HG03060 (cell line): Measurements from ENCODE around the gene P2RY11.

Experiments used
- ATAC-seq: cut with Tn5 transposase; IDR thresholded peaks from one replicate; pipeline ENCODE4 v1.9.1; 2021; ENCODE audit warnings: low read depth, moderate number of reproducible peaks; ENCODE audit not compliant: unreplicated experiment

Gene P2RY11

DNA sequence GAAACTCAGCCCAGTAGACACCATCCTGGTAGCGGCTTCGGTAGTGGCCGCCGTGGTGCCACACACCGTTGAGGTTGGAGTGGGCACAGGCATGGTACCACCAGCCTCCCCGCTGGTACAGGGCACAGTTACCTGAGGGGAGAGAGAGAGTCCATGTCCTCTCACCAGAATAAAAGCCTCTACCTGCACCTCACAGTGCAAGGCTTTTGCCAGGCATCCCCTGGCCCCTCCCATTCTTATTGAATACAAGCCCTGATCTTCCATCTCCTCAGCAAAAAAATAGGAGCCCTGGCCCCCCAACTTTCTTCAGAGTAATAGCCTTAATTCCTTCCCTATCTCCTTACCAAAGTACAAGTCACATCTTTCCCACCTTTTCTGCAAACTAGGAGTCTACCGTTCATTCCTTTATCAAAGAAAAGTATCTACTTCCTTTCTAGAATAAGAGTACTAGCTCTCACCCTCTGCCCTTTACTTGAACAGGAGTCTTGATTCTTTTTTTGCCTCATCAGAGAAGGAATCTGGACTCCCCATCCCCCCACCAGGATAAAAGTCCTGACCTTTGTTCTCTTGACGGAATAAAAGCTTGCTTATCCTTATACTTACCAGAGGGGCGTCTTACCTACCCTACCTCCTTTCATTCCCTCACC is 18.7 kb upstream of the P2RY11 start:
- ATAC-seq: no peak

DNA sequence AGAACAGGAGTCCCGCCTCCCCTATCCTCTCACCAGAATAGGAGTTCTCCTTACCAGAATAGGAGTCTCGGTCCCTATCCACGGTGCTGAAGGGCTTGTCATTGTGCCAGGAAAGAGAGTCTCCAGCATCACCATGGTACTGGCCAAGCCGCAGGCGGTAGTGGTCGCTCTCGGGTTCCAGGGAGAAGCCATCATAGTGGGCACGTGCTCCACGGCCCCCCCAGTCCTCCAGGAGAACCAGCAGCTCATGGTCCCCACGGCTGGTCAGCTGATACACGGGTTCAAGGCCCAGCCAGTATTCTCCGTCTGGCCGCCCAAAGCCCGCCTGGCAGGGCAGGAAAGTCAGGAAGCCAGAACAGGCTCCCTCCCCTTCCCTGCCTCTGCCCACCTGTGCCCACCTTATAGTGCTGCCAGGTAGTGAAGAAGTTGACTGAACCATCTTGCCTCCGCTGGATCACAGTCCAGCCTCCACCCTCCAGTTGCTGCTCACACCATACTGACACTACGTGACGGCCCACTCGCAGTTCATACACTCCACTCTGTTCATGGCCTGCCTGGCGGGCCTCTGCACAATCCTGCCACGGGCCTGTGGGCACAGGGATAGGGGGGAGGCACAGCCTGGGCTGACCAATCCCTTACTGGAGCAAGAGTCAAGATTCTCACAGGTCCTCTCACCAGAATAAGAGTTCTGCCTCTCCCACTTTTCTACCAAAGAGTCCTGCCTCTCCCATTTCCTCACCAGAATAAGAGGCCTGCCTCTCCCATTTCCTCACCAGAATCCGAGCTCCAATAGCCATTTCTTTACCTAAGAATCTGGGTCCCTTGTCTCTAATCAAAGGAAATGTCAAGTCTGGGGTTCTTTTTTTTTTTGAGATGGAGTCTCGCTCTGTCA is 18.0 kb upstream of the P2RY11 start:
- no peak for ATAC-seq

DNA sequence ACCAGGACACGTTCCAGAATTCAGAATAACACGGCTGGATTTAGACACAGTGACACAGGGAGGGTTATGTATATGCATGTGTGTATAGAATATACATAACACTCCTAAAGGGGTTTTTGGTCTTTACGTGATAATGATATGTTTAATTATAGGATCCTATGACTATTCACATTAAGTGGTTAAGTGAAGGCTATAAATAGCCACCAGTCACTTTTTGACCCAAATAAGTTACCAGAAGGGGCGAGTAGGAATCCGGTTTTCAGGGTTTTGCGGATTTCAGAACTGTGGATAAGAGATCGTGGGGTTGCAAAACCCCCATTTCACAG is 15.9 kb upstream of the P2RY11 start:
- ATAC-seq: no peak

DNA sequence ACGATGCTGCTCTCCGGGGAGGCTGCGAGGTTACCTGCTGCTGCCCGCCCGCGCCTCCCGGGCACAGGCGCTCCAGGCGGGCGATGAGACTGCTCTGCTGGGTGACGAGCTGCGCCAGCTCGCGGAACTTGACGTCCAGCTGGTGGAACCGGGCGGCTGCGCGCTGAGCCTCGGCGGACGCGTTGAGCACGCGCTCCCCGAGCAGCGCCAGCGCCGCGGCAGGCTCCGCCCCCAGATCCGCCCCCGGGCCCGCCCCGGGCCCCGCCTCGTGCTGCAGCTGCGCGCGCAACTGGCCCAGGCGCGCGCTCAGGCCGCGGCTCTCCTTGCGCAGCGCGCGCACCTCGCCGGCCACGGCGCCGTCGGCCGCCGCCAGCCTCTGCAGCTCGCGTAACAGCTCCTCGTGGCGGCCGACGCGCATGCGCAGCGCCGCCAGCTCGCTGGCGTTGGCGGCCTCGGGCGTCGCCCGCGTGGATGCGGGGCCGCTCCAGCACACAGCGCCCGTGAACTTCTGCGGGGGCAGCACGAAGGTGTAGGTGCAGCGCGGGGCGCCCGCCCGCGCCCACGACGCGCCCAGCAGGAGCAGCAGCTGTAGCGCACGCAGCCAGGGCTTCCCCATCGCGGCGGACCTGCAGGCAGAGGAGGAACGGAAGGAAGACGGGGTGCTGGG is 15.4 kb upstream of the P2RY11 start:
- peak; percentile 59 for ATAC-seq

DNA sequence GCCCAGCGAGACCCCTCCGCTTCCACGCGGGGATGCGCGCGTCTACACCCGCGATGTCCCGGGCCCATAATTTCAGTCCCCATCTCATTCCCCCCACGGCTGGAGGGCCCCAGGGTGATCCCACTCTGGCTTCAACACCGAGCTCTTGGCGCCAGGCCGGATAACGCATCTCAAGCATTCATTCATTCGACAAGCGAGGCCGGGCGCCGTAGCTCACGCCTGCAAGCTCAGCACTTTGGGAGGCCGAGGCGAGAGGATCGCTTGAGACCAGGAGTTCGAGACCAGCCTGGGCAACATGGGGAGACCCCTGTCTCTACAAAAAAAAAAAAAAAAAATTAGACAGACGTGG is 14.9 kb upstream of the P2RY11 start:
- no peak for ATAC-seq

DNA sequence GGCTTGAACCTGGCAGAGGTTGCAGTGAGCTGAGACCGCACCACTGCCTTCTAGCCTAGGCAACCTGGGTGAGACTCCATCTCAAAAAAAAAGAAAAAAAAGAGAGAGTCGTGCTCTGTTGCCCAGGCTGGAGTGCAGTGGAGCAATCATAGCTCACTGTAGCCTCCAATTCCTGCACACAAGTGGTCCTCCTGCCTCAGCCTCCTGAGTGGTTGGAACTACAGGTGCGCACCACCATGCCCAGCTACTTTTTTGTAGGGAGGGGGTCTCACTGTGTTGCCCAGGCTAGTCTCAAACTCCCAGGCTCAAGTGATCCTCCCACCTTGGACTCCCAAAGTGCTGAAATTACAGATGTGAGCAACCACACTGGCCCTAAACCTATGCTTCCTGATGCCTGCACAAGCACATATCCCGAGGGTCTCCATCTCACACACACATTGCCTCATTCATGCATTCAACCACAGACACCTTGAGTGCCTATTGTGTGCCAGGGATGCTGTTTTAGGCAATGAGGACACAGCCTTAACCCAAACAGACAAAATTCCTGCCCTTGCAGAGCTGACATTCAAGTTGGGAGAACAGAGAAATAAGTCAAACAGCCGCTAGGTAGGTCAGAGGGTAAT is 11.2 kb upstream of the P2RY11 start:
- ATAC-seq: no peak

DNA sequence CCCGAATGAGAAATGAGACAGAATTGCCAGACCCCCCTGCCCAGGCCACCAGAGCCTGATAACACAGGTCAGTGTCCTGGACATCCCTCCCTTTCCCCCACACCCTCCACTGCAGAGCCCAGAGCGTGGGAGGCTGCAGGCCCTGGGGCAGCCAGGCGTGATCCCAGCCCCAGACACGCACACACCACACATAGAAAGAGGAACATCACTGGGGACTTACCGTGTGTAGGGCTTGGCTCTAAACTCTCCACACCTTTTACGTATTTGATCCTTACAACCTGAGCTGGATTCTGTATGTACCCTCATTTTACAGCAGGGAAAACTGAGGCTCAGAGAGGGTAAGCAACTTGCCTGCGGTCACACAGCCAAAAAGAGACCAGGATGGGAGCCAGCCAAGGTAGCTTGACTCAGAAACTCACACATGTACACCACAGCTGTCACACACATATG is 8.7 kb upstream of the P2RY11 start:
- no peak for ATAC-seq

DNA sequence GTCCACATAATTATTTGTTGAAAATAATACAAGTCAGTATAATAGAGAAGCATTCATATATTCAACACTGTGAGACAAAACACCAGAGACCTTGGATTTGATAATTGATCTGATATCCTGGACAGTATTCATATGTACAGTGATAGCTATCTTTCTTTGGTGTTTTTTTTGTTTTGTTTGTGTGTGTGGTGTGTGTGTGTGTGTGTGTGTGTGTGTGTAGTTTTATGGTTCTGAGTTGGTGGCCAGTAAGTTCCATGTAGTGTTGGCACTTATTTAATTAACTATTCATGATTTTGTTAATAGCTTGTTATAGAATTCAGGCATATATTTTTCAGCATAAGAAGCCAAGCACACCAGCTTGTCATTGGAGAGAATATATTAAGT is 7.4 kb upstream of the P2RY11 start:
- no peak for ATAC-seq

DNA sequence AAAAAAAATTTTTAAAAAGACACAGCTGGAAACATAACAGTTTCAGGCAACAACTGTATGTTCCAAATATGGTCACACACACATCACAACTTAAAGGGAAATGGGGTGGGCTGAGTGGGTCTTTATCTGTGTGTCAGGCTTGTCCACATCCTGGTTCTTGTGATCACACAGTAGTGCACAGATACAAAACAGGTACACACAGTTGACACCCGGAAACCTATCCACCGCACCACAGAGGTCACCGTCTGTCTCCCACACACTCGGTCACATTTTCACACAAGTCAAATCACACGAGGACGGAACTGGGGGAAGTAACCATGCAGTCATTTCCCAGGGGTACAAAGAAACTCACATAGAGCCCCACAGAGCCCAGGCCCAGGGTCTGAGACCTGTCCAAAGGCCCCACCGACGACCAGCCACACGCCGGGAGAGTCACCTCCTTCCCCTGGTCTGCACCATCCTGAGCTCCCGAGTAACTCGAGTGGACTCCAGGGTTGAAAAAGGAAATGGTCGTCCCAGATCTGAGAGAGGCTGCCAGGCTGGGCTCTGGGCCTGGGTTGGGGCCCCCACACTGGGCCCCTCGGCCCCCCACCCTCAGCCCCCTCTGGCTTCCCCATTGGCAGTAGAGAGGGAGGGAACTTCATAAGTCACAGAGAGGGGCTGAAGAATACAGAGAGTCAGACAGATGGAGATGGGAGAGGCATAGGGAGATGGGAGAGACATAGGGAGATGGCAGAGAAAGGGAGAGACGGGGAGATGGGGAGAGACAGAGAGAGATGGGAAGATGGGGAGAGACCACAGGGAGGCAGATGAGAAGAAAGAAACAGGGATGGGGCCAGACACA is 6.6 kb upstream of the P2RY11 start:
- peak; percentile 28 for ATAC-seq

DNA sequence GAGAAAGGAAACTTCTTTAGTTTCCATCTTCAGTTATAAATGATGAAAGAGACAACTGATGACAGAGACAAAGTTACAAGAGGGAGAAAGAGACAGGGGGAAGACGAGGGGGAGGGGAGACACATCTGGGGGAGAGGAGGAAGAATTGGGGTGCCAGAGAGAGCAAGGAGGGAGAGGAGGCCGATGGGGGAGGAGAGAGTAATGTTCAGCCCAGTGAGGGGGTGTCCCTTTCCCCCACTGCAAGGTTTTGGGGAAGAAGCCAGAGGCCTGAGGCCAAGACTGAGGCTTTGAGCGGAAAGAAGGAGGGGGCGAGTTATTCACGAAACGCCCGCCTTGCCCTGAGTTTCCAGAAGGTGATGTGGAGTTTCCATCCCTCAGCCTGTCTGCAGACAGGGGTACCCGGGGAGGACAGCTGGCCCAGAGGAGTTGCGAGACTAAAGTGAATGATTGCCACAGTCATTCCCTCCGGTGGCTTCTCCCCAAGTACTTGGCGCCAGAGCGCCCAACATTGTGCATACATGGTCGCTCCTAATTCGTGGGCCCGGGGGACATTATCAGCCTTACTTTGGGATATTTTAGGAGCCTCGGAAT is 5.9 kb upstream of the P2RY11 start:
- no peak for ATAC-seq

DNA sequence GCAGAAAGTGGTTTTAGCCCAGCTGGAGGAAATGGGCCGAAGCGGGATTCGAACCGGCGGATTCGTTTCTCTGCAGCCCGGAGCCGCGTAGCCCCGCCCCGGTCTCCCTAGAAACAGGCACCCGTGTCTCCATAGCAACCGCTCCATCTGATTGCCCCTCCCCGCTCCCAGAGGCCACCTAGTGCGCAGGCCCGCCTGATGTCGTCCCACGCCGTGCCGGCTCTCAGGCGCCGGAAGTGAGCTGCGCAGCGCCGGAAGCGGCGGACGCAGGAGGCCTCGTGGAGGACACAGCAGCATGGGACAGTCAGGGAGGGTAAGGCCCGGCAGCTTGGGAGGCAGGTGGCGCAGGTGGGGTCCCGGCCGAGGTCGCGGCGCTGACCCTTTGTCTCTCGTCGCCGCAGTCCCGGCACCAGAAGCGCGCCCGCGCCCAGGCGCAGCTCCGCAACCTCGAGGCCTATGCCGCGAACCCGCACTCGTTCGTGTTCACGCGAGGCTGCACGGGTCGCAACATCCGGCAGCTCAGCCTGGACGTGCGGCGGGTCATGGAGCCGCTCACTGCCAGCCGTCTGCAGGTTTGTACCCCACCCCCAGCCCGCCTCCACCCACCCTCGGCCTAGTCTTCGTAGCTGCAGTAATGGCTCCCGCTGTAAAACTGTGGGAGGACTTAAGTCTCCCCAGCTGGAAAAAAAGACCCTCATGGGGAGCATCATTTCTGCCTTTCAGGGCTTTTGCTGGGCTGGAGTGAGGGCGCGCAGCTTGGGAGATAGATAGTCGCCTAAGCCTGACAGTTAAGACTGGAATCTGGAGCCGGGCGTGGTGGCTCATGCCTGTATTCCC is 5.2 kb upstream of the P2RY11 start, which contains the start of gene PPAN:
TSS of gene PPAN (plus strand) at position 263 of the 837 bp plus-strand sequence. CDS start at position 296, 33 bp downstream.
- ATAC-seq: peak; percentile 32

DNA sequence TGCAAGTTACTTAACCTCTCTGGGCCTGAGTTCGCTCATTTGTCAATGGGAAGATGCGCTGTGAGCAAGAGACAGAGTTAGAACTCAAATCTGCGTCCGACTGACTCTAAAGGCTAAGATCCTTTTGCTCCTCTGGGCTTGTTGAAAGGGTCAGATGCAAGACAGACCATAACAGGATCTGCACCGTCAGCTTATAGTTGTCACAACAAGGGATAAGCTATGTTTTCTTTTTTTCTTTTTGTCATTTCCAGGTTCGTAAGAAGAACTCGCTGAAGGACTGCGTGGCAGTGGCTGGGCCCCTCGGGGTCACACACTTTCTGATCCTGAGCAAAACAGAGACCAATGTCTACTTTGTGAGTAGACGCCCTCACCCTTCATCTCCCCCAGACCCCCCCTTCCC is 4.2 kb upstream of the P2RY11 start:
- no peak for ATAC-seq

DNA sequence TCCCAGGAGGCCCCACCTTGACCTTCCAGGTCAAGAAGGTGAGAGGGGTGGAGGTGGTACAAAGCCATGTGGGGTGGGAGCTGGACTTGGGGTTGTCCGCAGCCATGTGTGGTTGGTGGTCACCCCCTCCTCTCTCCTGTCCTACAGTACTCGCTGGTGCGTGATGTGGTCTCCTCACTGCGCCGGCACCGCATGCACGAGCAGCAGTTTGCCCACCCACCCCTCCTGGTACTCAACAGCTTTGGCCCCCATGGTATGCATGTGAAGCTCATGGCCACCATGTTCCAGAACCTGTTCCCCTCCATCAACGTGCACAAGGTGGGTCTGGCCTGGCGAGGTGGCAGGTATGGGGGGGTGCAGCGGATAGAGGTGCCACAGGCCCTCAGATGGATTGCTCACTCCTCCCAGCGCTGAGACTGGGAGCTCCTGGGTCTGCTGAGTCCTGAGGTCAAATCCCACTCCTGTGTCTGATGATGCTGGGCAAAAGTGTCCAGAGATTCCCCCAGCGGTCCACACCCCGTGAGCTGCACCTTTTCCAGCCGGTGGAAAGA is 3.6 kb upstream of the P2RY11 start:
- ATAC-seq: no peak

DNA sequence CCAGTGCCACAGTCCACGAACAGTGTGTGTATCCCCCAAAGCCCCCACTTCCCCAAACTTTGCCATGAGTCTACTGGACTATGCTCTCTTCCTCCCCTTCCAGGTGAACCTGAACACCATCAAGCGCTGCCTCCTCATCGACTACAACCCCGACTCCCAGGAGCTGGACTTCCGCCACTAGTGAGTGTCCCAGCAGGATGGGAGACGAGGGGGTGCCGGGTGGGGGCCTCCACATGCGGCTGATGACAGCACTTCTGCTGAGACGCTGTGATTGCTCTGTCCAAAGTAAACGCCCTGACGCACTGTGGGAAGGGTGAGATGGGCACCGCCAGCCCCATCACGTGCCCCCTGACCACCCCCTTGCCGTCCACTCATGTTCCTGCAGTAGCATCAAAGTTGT is 2.0 kb upstream of the P2RY11 start:
- ATAC-seq: no peak

DNA sequence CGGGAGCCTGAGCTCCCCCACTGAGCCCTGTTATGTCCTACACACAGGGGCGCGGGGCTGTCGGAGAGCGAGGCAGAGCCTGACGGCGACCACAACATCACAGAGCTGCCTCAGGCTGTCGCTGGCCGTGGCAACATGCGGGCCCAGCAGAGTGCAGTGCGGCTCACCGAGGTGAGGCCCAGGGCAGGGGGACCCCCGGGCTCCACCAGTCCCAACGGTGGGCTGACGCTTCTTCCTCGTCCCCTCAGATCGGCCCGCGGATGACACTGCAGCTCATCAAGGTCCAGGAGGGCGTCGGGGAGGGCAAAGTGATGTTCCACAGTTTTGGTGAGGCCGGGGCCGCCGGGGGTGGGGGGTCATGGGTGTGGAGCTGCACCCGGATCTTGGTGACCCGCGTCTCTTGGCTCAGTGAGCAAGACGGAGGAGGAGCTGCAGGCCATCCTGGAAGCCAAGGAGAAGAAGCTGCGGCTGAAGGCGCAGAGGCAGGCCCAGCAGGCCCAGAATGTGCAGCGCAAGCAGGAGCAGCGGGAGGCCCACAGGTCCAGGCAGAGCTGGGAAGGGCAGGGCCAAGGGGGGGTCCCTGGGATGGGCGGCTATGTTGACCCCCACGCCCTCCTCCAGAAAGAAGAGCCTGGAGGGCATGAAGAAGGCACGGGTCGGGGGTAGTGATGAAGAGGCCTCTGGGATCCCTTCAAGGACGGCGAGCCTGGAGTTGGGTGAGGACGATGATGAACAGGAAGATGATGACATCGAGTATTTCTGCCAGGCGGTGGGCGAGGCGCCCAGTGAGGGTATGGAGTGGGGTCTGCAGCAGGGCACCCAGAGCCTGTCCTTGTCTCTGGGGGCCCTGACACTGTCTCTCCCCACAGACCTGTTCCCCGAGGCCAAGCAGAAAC is 1.2 kb upstream of the P2RY11 start:
- no peak for ATAC-seq

DNA sequence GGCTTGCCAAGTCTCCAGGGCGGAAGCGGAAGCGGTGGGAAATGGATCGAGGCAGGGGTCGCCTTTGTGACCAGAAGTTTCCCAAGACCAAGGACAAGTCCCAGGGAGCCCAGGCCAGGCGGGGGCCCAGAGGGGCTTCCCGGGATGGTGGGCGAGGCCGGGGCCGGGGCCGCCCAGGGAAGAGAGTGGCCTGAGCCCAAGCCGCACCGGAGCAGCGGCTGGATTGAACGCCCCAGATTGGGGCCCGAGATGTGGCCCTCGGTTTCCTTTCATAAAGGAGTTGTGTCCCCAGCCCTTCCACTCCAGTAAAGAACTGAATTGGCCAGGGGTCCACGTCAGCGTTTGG is 548 bp upstream of the P2RY11 start:
- no peak for ATAC-seq

DNA sequence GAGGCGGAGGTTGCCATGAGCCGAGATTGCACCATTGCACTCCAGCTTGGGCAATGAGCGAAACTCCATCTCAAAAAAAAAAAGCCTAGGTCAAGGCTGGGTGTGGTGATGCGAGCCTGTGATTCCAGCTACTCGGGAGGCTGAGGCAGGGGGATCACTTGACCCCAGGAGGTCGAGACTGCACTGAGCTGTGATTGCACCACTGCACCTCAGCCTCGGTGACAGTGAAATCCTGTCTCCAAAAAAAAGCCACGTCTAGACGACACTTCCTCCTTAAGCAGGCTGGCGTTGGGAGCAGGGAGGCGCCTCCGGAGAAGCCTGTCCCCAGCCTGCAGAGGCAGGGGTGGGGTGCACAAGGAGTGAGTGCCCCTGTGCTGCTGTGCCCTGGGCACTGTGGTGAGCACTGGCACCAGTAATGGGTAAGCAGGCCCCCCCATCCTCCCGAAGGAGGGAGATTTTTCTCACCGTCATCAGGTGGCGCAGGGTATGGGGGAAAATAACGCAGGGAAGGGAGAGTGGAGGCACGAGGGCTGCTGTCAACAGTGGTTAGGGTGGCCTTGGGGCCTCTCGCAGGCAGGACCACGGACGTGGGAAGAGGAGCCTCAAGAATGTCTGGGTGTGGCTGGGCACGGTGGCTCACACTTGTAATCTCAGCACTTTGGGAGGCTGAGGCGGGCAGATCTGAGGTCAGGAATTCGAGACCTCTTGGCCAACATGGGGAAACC is 706 bp downstream of the P2RY11 start:
- no peak for ATAC-seq
